ENCODE measurements around the gene WNT3A. TPM values are rescaled to one million over a fixed set of nuclear protein-coding genes. Genes with fewer than 3 reads are reported as not detected.

Gene WNT3A
- total and polyA plus RNA-seq, 3 experiments from 2014 or later = not detected

GRCh38 chr1:228070173-228070572, 63.4 kb downstream of the WNT3A start:
- Histone ChIP-seq H3K36me3 (ENCODE audit: insufficient read depth, low read length) (no peaks in the 10 kb centered on the region), H3K4me1 (ENCODE audit: insufficient read depth, low read length) (no peaks in the 10 kb centered on the region), H3K9me3 (ENCODE audit: low read length) (no peaks in the 10 kb centered on the region), H3K27ac (ENCODE audit: low read depth, low read length) (no peak overlapping the region), H3K27me3 (ENCODE audit: insufficient read depth, low read length, poor library complexity, severe bottlenecking) (peaks cover 12% of the 10 kb centered on the region), H3K4me3 (ENCODE audit: low read length) (no peak overlapping the region)
- H3K27ac Mint-ChIP-seq = no peak overlapping the region
- H3K4me1 Mint-ChIP-seq = peaks cover 0 to 11% (median 2%) of the 10 kb centered on the region in 3 donors
- no peak overlapping the region for H3K4me3 Mint-ChIP-seq
- H3K36me3 Mint-ChIP-seq = no peaks in the 10 kb centered on the region
- no peaks in the 10 kb centered on the region for H3K9me3 Mint-ChIP-seq
- no peak for DNase-seq
- peaks cover 5 to 12% of the 10 kb centered on the region in 2 donors for H3K27me3 Mint-ChIP-seq
- CTCF ChIA-PET = no interaction called here
- POLR2A ChIA-PET = no interaction called here

GRCh38 chr1:228070851-228071250, 64.1 kb downstream of the WNT3A start:
- H3K9me3 ChIP-seq (ENCODE audit: low read length) = no peaks in the 10 kb centered on the region
- H3K4me3 ChIP-seq (ENCODE audit: low read length) = no peak overlapping the region
- Mint-ChIP-seq H3K27me3 (peaks cover 4 to 7% of the 10 kb centered on the region in 2 donors), H3K9me3 (no peaks in the 10 kb centered on the region), H3K36me3 (no peaks in the 10 kb centered on the region), H3K4me1 (peaks cover 0 to 11% (median 2%) of the 10 kb centered on the region in 3 donors), H3K4me3 (no peak overlapping the region), H3K27ac (no peak overlapping the region)
- ChIA-PET POLR2A (no interaction called here), CTCF (no interaction called here)
- H3K27ac ChIP-seq (ENCODE audit: low read depth, low read length) = no peak overlapping the region
- H3K4me1 ChIP-seq (ENCODE audit: insufficient read depth, low read length) = no peaks in the 10 kb centered on the region
- H3K27me3 ChIP-seq (ENCODE audit: insufficient read depth, low read length, poor library complexity, severe bottlenecking) = peaks cover 12% of the 10 kb centered on the region
- H3K36me3 ChIP-seq (ENCODE audit: insufficient read depth, low read length) = no peaks in the 10 kb centered on the region
- no peak for DNase-seq

DNA sequence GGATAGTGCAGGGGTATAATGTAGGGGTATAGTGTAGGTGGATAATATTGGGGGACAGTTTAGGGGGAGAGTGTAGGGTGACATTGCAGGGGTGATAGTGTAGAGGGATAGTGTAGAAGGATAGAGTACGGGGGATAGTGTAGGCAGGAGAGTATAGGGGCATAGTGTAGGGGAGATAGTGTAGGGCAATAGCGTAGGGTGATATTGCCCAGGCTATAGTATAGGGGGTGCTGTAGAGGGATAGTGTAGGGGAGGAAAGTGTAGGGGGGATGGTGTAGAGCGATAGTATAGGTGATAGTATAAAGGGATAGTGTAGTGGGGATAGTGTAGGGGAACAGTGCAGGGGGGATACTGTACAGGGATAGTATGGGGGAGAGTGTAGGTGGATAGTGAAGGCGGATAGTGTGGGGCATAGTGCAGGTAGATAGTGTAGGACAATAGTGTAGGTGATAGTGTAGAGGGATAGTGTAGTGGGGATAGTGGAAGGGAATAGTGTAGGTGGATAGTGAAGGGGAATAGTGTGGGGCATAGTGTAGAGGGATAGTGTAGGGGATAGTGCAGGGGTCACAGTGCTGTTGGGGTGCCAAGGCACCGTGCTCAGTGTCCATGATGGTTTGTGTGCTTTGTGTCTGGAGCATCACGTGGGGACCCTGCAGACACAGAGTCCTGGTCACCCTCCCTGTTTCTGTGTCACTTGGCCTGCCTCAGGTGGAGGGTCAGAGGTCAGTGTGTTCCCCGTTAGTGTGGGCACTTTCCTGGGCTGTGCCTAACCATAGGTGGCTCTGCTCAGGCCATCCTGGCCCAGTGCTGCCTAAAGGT, 65.2 kb downstream of the WNT3A start:
- H3K27me3 ChIP-seq (ENCODE audit: insufficient read depth, low read length, poor library complexity, severe bottlenecking) = peaks cover 5% of the 10 kb centered on the region
- ChIA-PET POLR2A (no interaction called here), CTCF (no interaction called here)
- Mint-ChIP-seq H3K9me3 (no peaks in the 10 kb centered on the region), H3K4me1 (peaks cover 0 to 11% (median 2%) of the 10 kb centered on the region in 3 donors), H3K27me3 (peaks cover 0 to 2% of the 10 kb centered on the region in 2 donors), H3K27ac (no peak overlapping the region), H3K4me3 (no peak overlapping the region), H3K36me3 (no peaks in the 10 kb centered on the region)
- H3K27ac ChIP-seq (ENCODE audit: low read depth, low read length) = no peak overlapping the region
- no peaks in the 10 kb centered on the region for H3K36me3 ChIP-seq (ENCODE audit: insufficient read depth, low read length)
- no peaks in the 10 kb centered on the region for H3K9me3 ChIP-seq (ENCODE audit: low read length)
- no peaks in the 10 kb centered on the region for H3K4me1 ChIP-seq (ENCODE audit: insufficient read depth, low read length)
- no peak for DNase-seq
- no peak overlapping the region for H3K4me3 ChIP-seq (ENCODE audit: low read length)

DNA sequence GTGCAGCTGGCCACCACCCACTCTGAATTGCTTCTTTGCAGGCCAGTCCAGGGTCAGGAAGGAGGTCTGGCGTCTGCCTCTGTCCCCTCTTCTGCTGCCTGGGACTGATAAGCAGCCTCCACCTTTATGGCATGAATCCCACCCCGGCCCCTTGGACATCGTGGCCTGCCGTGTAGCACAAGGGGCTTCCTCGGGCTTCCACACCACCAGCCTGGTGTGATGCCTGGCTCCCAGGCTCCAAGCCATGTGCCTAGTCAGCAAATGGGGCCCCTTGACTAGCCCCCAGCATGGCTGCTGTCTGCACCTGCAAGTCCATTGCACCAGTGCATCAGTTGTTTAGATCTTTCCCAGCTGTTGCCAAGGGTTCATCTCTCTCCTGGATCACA, 65.9 kb downstream of the WNT3A start:
- Mint-ChIP-seq H3K27me3 (no peaks in the 10 kb centered on the region), H3K36me3 (no peaks in the 10 kb centered on the region), H3K27ac (no peak overlapping the region), H3K4me1 (peaks cover 0 to 14% (median 4%) of the 10 kb centered on the region in 3 donors), H3K9me3 (no peaks in the 10 kb centered on the region), H3K4me3 (no peak overlapping the region)
- Histone ChIP-seq H3K36me3 (ENCODE audit: insufficient read depth, low read length) (no peaks in the 10 kb centered on the region), H3K27ac (ENCODE audit: low read depth, low read length) (no peak overlapping the region), H3K9me3 (ENCODE audit: low read length) (no peaks in the 10 kb centered on the region), H3K27me3 (ENCODE audit: insufficient read depth, low read length, poor library complexity, severe bottlenecking) (no peaks in the 10 kb centered on the region), H3K4me3 (ENCODE audit: low read length) (no peak overlapping the region), H3K4me1 (ENCODE audit: insufficient read depth, low read length) (no peaks in the 10 kb centered on the region)
- POLR2A ChIA-PET = no interaction called here
- CTCF ChIA-PET = no interaction called here
- DNase-seq = peak in 1 of 5 donors; percentile 37

GRCh38 chr1:228073061-228073856, 66.5 kb downstream of the WNT3A start:
- H3K27ac Mint-ChIP-seq = no peak overlapping the region
- Histone ChIP-seq H3K36me3 (ENCODE audit: insufficient read depth, low read length) (no peaks in the 10 kb centered on the region), H3K27ac (ENCODE audit: low read depth, low read length) (no peak overlapping the region), H3K4me1 (ENCODE audit: insufficient read depth, low read length) (no peaks in the 10 kb centered on the region), H3K27me3 (ENCODE audit: insufficient read depth, low read length, poor library complexity, severe bottlenecking) (no peaks in the 10 kb centered on the region), H3K9me3 (ENCODE audit: low read length) (no peaks in the 10 kb centered on the region), H3K4me3 (ENCODE audit: low read length) (no peak overlapping the region)
- H3K4me3 Mint-ChIP-seq = no peak overlapping the region
- H3K27me3 Mint-ChIP-seq = no peaks in the 10 kb centered on the region
- DNase-seq = peak in 1 of 5 donors; percentile 21
- ChIA-PET POLR2A (no interaction called here), CTCF (no interaction called here)
- H3K4me1 Mint-ChIP-seq = peaks cover 0 to 18% (median 4%) of the 10 kb centered on the region in 3 donors
- no peaks in the 10 kb centered on the region for H3K9me3 Mint-ChIP-seq
- H3K36me3 Mint-ChIP-seq = no peaks in the 10 kb centered on the region

GRCh38 chr1:228073857-228074545, 67.2 kb downstream of the WNT3A start:
- no peaks in the 10 kb centered on the region for H3K36me3 ChIP-seq (ENCODE audit: insufficient read depth, low read length)
- no peaks in the 10 kb centered on the region for H3K27me3 ChIP-seq (ENCODE audit: insufficient read depth, low read length, poor library complexity, severe bottlenecking)
- no peaks in the 10 kb centered on the region for H3K27me3 Mint-ChIP-seq
- H3K27ac Mint-ChIP-seq = peak overlapping the region in 1 of 8 donors; percentile 15
- DNase-seq = peak in 1 of 5 donors; percentile 37
- H3K9me3 Mint-ChIP-seq = no peaks in the 10 kb centered on the region
- H3K9me3 ChIP-seq (ENCODE audit: low read length) = no peaks in the 10 kb centered on the region
- no peak overlapping the region for H3K27ac ChIP-seq (ENCODE audit: low read depth, low read length)
- CTCF ChIA-PET = no interaction called here
- H3K4me3 ChIP-seq (ENCODE audit: low read length) = no peak overlapping the region
- POLR2A ChIA-PET = no interaction called here
- no peaks in the 10 kb centered on the region for H3K36me3 Mint-ChIP-seq
- no peaks in the 10 kb centered on the region for H3K4me1 ChIP-seq (ENCODE audit: insufficient read depth, low read length)
- H3K4me1 Mint-ChIP-seq = peaks cover 0 to 22% (median 4%) of the 10 kb centered on the region in 3 donors
- H3K4me3 Mint-ChIP-seq = no peak overlapping the region

DNA sequence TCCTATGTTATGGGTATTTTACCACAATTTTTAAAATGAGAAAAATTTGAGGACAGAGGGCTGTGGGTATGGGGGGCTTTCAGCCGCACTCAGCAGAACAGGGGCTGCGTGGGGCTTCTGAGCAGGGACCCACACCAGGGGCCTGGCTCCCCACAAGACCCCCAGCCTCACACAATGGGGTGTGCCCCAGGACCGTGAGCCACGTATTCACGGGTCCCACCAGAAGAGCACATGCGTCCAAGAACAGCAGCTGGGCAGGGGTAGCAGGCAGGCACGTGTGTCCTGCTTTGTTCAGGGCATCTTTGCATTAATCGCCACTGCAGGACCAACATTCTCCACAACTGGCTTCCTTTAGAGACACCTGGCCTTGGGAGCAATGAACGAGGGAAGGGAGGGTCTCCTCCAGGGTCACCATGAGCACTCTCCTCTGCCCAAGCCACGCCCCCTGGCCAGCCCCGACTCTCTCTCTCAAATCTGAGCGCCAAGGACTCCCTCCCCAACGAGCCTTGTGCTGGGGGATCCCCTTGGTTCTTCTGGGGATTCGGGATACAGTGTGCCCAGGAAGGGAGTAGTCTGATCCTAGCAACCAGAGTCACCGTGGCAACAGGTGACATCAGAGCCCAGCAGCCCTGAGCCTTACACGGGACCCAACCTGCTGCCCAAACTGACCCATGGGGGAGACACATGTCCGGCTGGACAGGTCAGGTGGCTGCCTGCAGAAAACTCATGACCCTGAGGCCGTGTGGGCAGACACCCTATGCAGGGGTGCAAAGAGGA, 68.3 kb downstream of the WNT3A start:
- H3K27ac Mint-ChIP-seq = no peak overlapping the region
- POLR2A ChIA-PET = interaction anchor here (0.6 kb wide), 1 partner anchor 390 kb away, joined by 3 read pairs; no protein-coding TSS in a partner anchor
- H3K4me3 Mint-ChIP-seq = no peak overlapping the region
- no peaks in the 10 kb centered on the region for H3K9me3 Mint-ChIP-seq
- H3K4me1 Mint-ChIP-seq = peaks cover 0 to 28% (median 7%) of the 10 kb centered on the region in 3 donors
- Histone ChIP-seq H3K4me3 (ENCODE audit: low read length) (no peak overlapping the region), H3K9me3 (ENCODE audit: low read length) (no peaks in the 10 kb centered on the region), H3K27me3 (ENCODE audit: insufficient read depth, low read length, poor library complexity, severe bottlenecking) (no peaks in the 10 kb centered on the region), H3K27ac (ENCODE audit: low read depth, low read length) (no peak overlapping the region), H3K36me3 (ENCODE audit: insufficient read depth, low read length) (no peaks in the 10 kb centered on the region), H3K4me1 (ENCODE audit: insufficient read depth, low read length) (no peaks in the 10 kb centered on the region)
- peak in 1 of 5 donors; percentile 43 for DNase-seq
- no peaks in the 10 kb centered on the region for H3K36me3 Mint-ChIP-seq
- no peaks in the 10 kb centered on the region for H3K27me3 Mint-ChIP-seq
- CTCF ChIA-PET = no interaction called here
